Stimulated activated naive CD8-positive, alpha-beta T cell treated with anti-CD3 and anti-CD28 coated beads, Interleukin-15, Interleukin-2, amounts not matched to agents 100 ng/mL and 50 ng/mL, for 24 hours (primary cell): ENCODE measurements around the gene CCNT2.
"Not testable (repeated sequence)": the region's sequence is repeated elsewhere in the genome, so short reads cannot be mapped to it uniquely, and the experiment has no call there.

Experiments
- H3K27ac Mint-ChIP-seq: one replicate; pipeline ENCODE4 v1.8.0; 2021; ENCODE audit warnings: mild to moderate bottlenecking, mixed read lengths
- H3K27me3 Mint-ChIP-seq: one replicate; pipeline ENCODE4 v1.8.0; 2021; ENCODE audit warnings: mixed read lengths
- H3K36me3 Mint-ChIP-seq: one replicate; pipeline ENCODE4 v1.8.0; 2021; ENCODE audit warnings: low read depth, mixed read lengths
- H3K4me1 Mint-ChIP-seq: one replicate; pipeline ENCODE4 v1.8.0; 2021; ENCODE audit warnings: low read depth, mixed read lengths
- H3K4me3 Mint-ChIP-seq: one replicate; pipeline ENCODE4 v1.8.0; 2021; ENCODE audit warnings: mild to moderate bottlenecking, mixed read lengths
- H3K9me3 Mint-ChIP-seq: one replicate; pipeline ENCODE4 v1.8.0; 2021; ENCODE audit warnings: mixed read lengths

The CCNT2 gene

DNA sequence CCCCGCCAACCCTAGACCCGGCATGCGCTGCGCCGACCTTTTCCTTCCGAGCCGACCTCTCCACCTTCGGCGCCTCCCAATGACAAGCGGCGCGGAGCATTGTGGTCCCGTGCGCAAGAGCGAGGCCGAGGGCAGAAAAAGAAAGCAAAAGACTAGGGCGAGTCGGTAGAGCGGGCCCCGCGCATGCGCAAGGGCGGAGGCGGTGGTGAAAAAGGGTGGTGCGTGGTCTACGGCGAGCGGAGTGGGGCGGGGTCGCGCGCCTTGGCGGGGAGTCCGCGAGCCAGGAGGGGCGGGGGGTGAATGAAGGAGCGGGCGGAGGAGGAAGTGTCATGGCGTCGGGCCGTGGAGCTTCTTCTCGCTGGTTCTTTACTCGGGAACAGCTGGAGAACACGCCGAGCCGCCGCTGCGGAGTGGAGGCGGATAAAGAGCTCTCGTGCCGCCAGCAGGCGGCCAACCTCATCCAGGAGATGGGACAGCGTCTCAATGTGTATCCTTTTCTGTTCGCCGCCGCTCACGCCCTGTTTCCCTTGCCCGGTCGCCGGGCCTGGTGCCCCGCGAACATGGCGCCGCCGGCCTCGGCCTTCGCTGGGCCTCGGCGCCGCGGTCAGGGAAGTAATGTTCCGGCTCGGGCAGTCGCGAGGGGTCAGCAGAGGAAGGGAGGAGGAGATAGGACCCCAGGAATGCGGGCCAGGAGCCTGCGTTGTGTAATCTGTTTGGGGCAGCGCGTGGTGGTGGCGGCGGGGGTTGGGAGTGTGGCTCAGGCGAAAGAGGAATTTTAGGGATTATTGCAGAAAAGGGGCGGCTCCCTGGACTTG, at the start of gene CCNT2:
TSS of gene CCNT2 (plus strand) at position 297 of the 815 bp plus-strand sequence. CDS start at position 330, 33 bp downstream.
- Mint-ChIP-seq H3K4me1 (peaks cover 54% of the 10 kb centered on the region), H3K36me3 (peaks cover 34% of the 10 kb centered on the region), H3K4me3 (peak within 1 kb of the TSS; percentile 98), H3K27ac (peak within 1 kb of the TSS; percentile 97), H3K9me3 (no peaks in the 10 kb centered on the region), H3K27me3 (no peaks in the 10 kb centered on the region)

DNA sequence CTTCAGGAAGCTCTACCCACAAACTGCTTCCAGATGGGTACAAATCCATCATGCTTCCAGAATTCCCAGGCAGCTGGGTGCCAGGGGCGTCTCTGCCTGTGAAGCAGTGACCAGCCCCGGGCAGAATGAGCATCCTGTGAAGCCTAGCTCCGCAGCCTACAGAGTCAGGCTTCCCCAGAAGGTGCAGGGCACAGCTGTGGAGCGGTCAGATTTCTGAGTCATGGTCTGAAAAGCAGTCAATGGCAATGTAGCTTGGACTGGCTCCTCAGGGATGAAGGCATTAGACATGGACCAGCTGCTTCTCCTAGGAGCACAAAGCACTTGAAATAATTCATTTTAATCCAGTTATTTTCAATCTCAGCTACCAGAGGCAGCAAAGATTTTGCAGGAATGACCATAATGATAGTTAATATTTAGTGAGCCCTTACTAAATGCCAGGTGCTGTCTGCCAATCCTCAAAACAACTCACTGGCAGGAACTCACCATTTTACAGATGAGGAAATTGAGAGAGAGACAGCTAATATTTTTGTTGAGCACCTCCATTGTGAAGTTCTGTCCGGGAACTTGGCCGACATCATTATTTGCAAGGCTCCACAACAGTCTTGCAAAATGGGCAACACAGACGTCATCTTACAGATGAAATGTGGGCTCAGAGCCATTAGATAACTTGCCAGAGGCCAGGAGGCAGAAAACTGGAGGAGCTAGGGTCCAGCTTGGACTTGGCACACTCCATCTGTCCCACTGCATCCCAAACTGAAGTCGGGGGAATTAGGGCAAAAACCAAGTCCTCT, 48.5 kb upstream of the CCNT2 start:
- Mint-ChIP-seq H3K27me3 (no peaks in the 10 kb centered on the region), H3K9me3 (no peaks in the 10 kb centered on the region), H3K4me1 (no peaks in the 10 kb centered on the region), H3K36me3 (no peaks in the 10 kb centered on the region), H3K27ac (no peak overlapping the region), H3K4me3 (no peak overlapping the region)

GRCh38 chr2:134873152-134873551, 45.5 kb upstream of the CCNT2 start:
- H3K27me3 Mint-ChIP-seq, result no peaks in the 10 kb centered on the region
- peaks cover 10% of the 10 kb centered on the region for H3K36me3 Mint-ChIP-seq
- H3K27ac Mint-ChIP-seq, result no peak overlapping the region
- H3K4me3 Mint-ChIP-seq, result no peak overlapping the region
- H3K9me3 Mint-ChIP-seq, result peaks cover 5% of the 10 kb centered on the region
- no peaks in the 10 kb centered on the region for H3K4me1 Mint-ChIP-seq

- H3K27me3 Mint-ChIP-seq, result no peaks in the 10 kb centered on the region
- peaks cover 14% of the 10 kb centered on the region for H3K36me3 Mint-ChIP-seq
- no peaks in the 10 kb centered on the region for H3K4me1 Mint-ChIP-seq
- H3K27ac Mint-ChIP-seq, result no peak overlapping the region
- H3K9me3 Mint-ChIP-seq, result peaks cover 5% of the 10 kb centered on the region
- H3K4me3 Mint-ChIP-seq, result no peak overlapping the region
Measured at GRCh38 chr2:134875309-134875708, 43.3 kb upstream of the CCNT2 start.

DNA sequence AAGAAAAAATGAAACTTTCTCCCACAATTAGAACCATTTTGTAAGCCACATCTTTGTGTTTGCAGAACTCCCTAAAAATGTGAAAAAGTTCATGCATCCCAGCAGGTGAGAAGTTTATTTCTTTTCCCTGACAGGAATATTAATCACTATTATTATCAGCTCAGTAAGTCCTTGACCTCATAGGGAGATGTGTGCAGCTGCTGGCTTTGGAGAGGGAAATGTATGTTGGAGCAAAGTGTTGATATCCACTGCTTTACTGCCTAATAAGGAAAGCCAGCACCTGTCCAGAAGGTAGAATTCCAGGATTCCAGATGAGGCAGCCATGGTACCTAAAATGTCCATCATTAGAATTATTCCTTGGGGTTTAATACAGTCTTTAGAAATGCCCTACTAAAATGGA, 35.8 kb upstream of the CCNT2 start:
- H3K27ac Mint-ChIP-seq, result no peak overlapping the region
- H3K9me3 Mint-ChIP-seq, result peaks cover 2% of the 10 kb centered on the region
- no peaks in the 10 kb centered on the region for H3K27me3 Mint-ChIP-seq
- H3K36me3 Mint-ChIP-seq, result peaks cover 7% of the 10 kb centered on the region
- H3K4me1 Mint-ChIP-seq, result no peaks in the 10 kb centered on the region
- no peak overlapping the region for H3K4me3 Mint-ChIP-seq

GRCh38 chr2:134883552-134884293, 34.9 kb upstream of the CCNT2 start:
- no peaks in the 10 kb centered on the region for H3K4me1 Mint-ChIP-seq
- H3K36me3 Mint-ChIP-seq, result peaks cover 5% of the 10 kb centered on the region
- H3K4me3 Mint-ChIP-seq, result no peak overlapping the region
- no peaks in the 10 kb centered on the region for H3K27me3 Mint-ChIP-seq
- no peak overlapping the region for H3K27ac Mint-ChIP-seq
- no peaks in the 10 kb centered on the region for H3K9me3 Mint-ChIP-seq

DNA sequence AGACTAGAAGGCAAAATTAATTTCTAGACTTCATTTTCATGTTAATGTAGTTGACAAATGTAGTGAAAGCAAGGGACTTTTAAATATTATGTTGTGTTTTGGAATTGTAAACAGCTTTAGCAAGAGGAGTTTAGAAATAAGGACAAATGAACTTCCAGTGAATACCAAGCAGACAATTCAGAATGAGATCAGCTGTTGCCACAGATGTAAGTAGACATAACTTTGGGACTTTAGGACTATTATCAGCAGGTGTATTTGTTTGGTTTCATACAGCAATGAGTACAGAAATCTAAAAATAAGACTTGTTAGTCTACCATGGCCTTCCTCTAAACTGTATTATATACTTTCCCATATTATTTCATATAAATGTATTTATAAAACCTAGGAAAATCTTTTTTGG, 34.2 kb upstream of the CCNT2 start:
- no peak overlapping the region for H3K27ac Mint-ChIP-seq
- no peaks in the 10 kb centered on the region for H3K4me1 Mint-ChIP-seq
- peaks cover 3% of the 10 kb centered on the region for H3K36me3 Mint-ChIP-seq
- no peak overlapping the region for H3K4me3 Mint-ChIP-seq
- no peaks in the 10 kb centered on the region for H3K27me3 Mint-ChIP-seq
- no peaks in the 10 kb centered on the region for H3K9me3 Mint-ChIP-seq

DNA sequence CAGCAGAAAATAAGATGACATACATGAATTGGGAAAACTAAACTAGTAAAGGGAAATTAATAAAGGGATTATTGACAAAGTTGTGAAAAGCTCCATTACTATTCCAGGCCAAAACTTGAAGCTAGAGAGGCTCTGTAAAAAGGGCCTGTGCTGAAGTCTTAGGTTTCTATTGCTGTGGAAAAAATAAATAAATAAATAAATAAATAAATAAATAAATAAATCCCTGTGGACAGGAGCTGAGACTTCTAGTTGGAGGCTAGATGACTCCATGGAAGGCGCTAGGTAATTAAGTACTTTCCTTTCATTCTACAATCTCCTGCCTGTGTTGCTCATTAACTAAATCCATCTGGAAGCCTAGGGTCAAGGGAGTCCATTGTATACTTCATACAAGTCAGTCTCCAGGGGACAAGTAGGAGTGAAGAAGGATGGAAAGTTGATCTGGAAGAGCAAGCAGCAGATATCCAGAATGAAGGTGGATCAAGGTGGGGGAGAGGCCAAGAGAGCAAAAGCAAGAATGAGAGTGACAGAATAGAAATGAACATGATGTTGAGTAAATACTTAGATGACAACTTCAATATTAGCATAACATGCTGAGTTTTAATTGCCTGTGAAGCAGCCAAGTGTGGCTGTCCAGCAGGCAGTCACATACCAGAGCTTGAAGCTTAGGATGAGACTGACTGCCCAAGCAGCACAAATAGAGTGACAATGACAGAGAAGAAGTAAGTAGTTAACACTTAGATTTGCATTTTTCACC, 26.2 kb upstream of the CCNT2 start:
- no peaks in the 10 kb centered on the region for H3K4me1 Mint-ChIP-seq
- no peaks in the 10 kb centered on the region for H3K9me3 Mint-ChIP-seq
- no peaks in the 10 kb centered on the region for H3K36me3 Mint-ChIP-seq
- no peaks in the 10 kb centered on the region for H3K27me3 Mint-ChIP-seq
- H3K27ac Mint-ChIP-seq, result no peak overlapping the region
- no peak overlapping the region for H3K4me3 Mint-ChIP-seq

GRCh38 chr2:134897932-134898331, 20.7 kb upstream of the CCNT2 start:
- Mint-ChIP-seq H3K4me1 (no peaks in the 10 kb centered on the region), H3K4me3 (no peak overlapping the region), H3K36me3 (no peaks in the 10 kb centered on the region), H3K9me3 (no peaks in the 10 kb centered on the region), H3K27ac (no peak overlapping the region), H3K27me3 (no peaks in the 10 kb centered on the region)

GRCh38 chr2:134899204-134899603, 19.4 kb upstream of the CCNT2 start:
- Mint-ChIP-seq H3K4me3 (no peak overlapping the region), H3K4me1 (no peaks in the 10 kb centered on the region), H3K36me3 (no peaks in the 10 kb centered on the region), H3K27ac (no peak overlapping the region), H3K27me3 (no peaks in the 10 kb centered on the region), H3K9me3 (no peaks in the 10 kb centered on the region)

DNA sequence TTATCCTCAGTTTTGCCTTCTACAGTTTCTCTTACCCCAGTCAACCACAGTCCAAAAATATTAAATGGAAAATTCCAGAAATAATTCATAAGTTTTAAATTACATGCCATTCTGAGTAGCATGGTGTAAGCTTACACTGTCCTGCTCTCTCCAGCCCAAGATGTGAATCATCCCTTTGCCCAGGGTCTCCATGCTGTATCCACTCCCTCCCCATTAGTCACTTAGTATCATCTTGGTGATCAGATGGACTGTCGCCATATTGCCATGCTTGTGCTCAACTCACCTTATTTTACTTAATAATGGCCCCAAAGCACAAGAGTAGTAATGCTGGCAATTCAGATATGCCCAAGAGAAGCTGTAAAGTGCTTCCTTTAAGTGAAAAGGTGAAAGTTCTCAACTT, 18.5 kb upstream of the CCNT2 start:
- Mint-ChIP-seq H3K36me3 (no peaks in the 10 kb centered on the region), H3K4me1 (no peaks in the 10 kb centered on the region), H3K4me3 (no peak overlapping the region), H3K27me3 (no peaks in the 10 kb centered on the region), H3K9me3 (no peaks in the 10 kb centered on the region), H3K27ac (no peak overlapping the region)

GRCh38 chr2:134903701-134904100, 14.9 kb upstream of the CCNT2 start:
- not testable (repeated sequence) for H3K27me3 Mint-ChIP-seq, H3K9me3 Mint-ChIP-seq, H3K36me3 Mint-ChIP-seq, H3K4me3 Mint-ChIP-seq, H3K4me1 Mint-ChIP-seq, H3K27ac Mint-ChIP-seq

DNA sequence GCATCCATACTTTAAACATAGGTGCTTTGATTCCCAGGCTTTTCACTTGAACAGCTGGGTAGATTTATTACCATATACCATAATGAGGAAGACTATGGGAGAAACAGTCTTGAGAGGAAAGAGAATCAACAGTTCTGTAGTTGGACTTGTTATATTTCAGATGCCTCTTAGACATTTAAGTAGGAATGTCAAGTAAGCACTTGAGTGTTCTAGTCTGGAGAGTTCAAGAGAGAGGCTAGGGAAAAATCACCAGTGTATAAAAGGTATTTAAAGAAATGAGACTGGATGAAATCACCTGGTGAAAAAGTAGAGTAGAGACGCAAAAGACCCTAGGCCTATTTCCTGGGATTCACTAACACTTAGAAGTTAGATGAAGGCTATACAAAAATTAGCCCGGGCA, 13.5 kb upstream of the CCNT2 start:
- peaks cover 12% of the 10 kb centered on the region for H3K9me3 Mint-ChIP-seq
- H3K27me3 Mint-ChIP-seq, result no peaks in the 10 kb centered on the region
- peaks cover 6% of the 10 kb centered on the region for H3K36me3 Mint-ChIP-seq
- no peak overlapping the region for H3K27ac Mint-ChIP-seq
- H3K4me1 Mint-ChIP-seq, result no peaks in the 10 kb centered on the region
- H3K4me3 Mint-ChIP-seq, result no peak overlapping the region

DNA sequence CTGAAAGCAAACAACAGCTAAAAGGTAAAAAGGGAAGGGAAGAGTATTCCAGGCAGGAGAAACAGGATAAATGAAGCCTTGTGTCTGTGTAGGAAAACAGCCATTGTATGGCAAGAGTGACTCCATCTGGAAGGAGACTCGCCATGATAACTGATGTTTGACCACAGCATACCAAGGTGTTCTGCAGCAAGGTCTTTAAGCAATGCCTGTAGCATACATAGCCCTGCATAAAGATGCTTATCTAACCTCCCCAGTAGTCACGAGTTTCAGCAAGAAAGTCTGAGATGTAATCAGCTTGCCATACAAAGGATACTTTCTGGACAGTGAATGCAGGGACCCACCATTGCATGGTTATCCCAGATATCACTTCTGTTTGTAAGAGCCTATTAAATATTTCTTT, 11.9 kb upstream of the CCNT2 start:
- Mint-ChIP-seq H3K36me3 (peaks cover 6% of the 10 kb centered on the region), H3K27ac (no peak overlapping the region), H3K4me3 (no peak overlapping the region), H3K9me3 (peaks cover 12% of the 10 kb centered on the region), H3K27me3 (no peaks in the 10 kb centered on the region), H3K4me1 (no peaks in the 10 kb centered on the region)
